NCI-H2196 (cell line): ENCODE measurements around the gene SLC23A1.
"Not testable (repeated sequence)": the region's sequence is repeated elsewhere in the genome, so short reads cannot be mapped to it uniquely, and the experiment has no call there.

Source experiments
- DNase-seq: peaks from one replicate; lab custom pipeline; 2025; ENCODE audit not compliant: unreplicated experiment; lab: John Stamatoyannopoulos, UW

The SLC23A1 gene

GRCh38 chr5:139383275-139383992 is at the start of gene SLC23A1:
SLC23A1 (minus strand) TSS chr5:139383297; CDS start chr5:139383253, 44 bp downstream.
- no peak for DNase-seq

GRCh38 chr5:139431706-139432105 is 48.6 kb upstream of the SLC23A1 start:
- no peak for DNase-seq

- no peak for DNase-seq
These were observed 46.9 kb upstream of the SLC23A1 start for GRCh38 chr5:139430015-139430414.

GRCh38 chr5:139426203-139426885 is 43.2 kb upstream of the SLC23A1 start:
- no peak for DNase-seq

- no peak for DNase-seq
These were observed 42.4 kb upstream of the SLC23A1 start for GRCh38 chr5:139425497-139425896.

- peak; percentile 53 for DNase-seq
These were observed 39.3 kb upstream of the SLC23A1 start for GRCh38 chr5:139422307-139422893.

GRCh38 chr5:139419226-139420192 is 36.4 kb upstream of the SLC23A1 start:
- DNase-seq, result no peak

- no peak for DNase-seq
These were observed 35.7 kb upstream of the SLC23A1 start for GRCh38 chr5:139418793-139419192.

GRCh38 chr5:139417214-139417613 is 34.1 kb upstream of the SLC23A1 start:
- no peak for DNase-seq

- DNase-seq, result no peak
These were observed 33.6 kb upstream of the SLC23A1 start for GRCh38 chr5:139416651-139417050.

- no peak for DNase-seq
These were observed 32.8 kb upstream of the SLC23A1 start for GRCh38 chr5:139415869-139416268.

- no peak for DNase-seq
These were observed 32.2 kb upstream of the SLC23A1 start for GRCh38 chr5:139415221-139415861.

GRCh38 chr5:139414581-139415130 is 31.6 kb upstream of the SLC23A1 start:
- no peak for DNase-seq

- DNase-seq, result no peak
These were observed 30.9 kb upstream of the SLC23A1 start for GRCh38 chr5:139413963-139414362.

- no peak for DNase-seq
These were observed 30.1 kb upstream of the SLC23A1 start for GRCh38 chr5:139413153-139413552.

- DNase-seq, result no peak
These were observed 28.1 kb upstream of the SLC23A1 start for GRCh38 chr5:139410993-139411828.

GRCh38 chr5:139410121-139410992 is 27.3 kb upstream of the SLC23A1 start:
- no peak for DNase-seq

- DNase-seq, result not testable (repeated sequence)
These were observed 26.0 kb upstream of the SLC23A1 start for GRCh38 chr5:139409116-139409515.
